Vagina (tissue), 2 donors: ENCODE data around the gene MEF2C. TPM values are rescaled to one million over a fixed set of nuclear protein-coding genes. Genes with fewer than 3 reads are reported as not detected.

Source experiments
- DNase-seq, 2 donors: peaks; one replicate each; pipeline ENCODE4 v3.0.0-alpha.2; 2017; ENCODE audit errors: extremely low spot score in 2 of 2
- H3K27ac ChIP-seq: fragments of 200-600 bp; sonication (generic); one replicate; pipeline ENCODE4 v1.5.1; 2019
- H3K27me3 ChIP-seq: fragments of 200-600 bp; sonication (generic); one replicate; pipeline ENCODE4 v1.5.1; 2019
- H3K36me3 ChIP-seq, 2 donors: fragments of 200-600 bp; sonication (generic); one replicate each; pipeline ENCODE4 v1.5.1; 2017 to 2019
- H3K4me1 ChIP-seq: fragments of 200-600 bp; sonication (generic); one replicate; pipeline ENCODE4 v1.5.1; 2019
- H3K4me3 ChIP-seq, 2 donors: fragments of 200-600 bp; sonication (generic); 1 replicate in 1 of 2; 2 replicates in 1 of 2; pipeline ENCODE4 v1.5.1; 2016 to 2019
- H3K9me3 ChIP-seq: fragments of 200-600 bp; sonication (generic); one replicate; pipeline ENCODE4 v1.5.1; 2019
- POLR2A ChIP-seq, 2 donors: fragments of 450-650 bp; IDR thresholded peaks; one replicate each; pipeline ENCODE4 v1.6.1; 2017; ENCODE audit warnings: antibody characterized with exemption in 2 of 2, mild to moderate bottlenecking in 2 of 2, moderate library complexity in 2 of 2
- POLR2AphosphoS5 ChIP-seq, 2 donors: sonication (generic); formaldehyde crosslinking; IDR thresholded peaks; one replicate each; pipeline ENCODE4 v1.9.0; 2017; ENCODE audit warnings: antibody characterized with exemption in 2 of 2, mild to moderate bottlenecking in 2 of 2, low read depth in 1 of 2; ENCODE audit not compliant: insufficient read depth in 1 of 2
- intact Hi-C: fragments of 100-400 bp; cut with DNase I; formaldehyde crosslinking; loops from one replicate; pipeline ENCODE4 v1.15.1; 2023
- total RNA-seq: library from RNA; depleted of rRNA; stranded (reverse); fragments of >200 nt; gene quantifications from one replicate; pipeline ENCODE4 v1.2.3, GENCODE V29; 2016
- TF ChIP-seq, protein P1 (sequence below), 3 experiments: fragments of 450-650 bp in 2 of 3; fragments of 200-600 bp in 1 of 3; sonication (generic) in 1 of 3; IDR thresholded peaks; one replicate each; pipeline ENCODE4 v1.5.1; 2017 to 2019; ENCODE audit warnings: antibody characterized with exemption in 3 of 3, mild to moderate bottlenecking in 2 of 3, moderate library complexity in 2 of 3

MEF2C gene
- total RNA-seq, 1 donor from 2014 or later, result 22.3 TPM

DNA sequence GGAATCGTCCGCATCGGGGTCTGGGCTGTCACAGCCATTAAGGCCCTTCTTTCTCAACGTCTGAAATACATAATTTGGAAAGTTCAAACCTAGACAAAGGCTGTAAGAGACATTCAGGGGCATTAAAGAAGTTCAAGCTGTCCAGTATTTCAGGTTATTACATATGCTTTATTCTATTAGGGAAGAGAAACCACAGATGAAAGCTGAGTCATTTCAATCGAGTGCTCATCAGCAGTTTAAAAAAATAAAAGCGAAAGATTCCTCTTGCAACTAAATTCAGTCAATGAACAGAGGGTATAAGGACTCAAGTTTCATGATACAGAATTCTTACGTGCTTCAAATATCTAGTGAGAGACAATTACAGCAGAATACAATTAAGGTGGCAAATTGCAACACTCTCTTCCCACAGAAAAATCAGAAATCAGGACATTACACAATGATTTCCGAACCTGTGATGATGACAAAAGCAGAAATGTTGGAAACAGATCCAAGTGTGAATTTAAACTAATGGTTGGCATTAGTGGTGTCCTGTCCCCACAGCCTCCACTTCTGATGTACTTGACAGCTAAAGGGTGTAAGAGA is 121.6 kb downstream of the MEF2C start:
- Histone ChIP-seq H3K9me3 (no peaks in the 10 kb centered on the region), H3K36me3 (peaks cover 0 to 7% of the 10 kb centered on the region in 2 donors), H3K27ac (no peak overlapping the region), H3K4me1 (no peaks in the 10 kb centered on the region), H3K27me3 (no peaks in the 10 kb centered on the region), H3K4me3 (no peak overlapping the region)
- no peak for TF ChIP-seq POLR2A (IDR thresholded peaks at IDR 0.05)
- no peak for TF ChIP-seq POLR2AphosphoS5 (IDR thresholded peaks at IDR 0.05; ENCODE audit: insufficient read depth in 1 of 2, low read depth in 1 of 2)
- TF ChIP-seq, protein P1, sequence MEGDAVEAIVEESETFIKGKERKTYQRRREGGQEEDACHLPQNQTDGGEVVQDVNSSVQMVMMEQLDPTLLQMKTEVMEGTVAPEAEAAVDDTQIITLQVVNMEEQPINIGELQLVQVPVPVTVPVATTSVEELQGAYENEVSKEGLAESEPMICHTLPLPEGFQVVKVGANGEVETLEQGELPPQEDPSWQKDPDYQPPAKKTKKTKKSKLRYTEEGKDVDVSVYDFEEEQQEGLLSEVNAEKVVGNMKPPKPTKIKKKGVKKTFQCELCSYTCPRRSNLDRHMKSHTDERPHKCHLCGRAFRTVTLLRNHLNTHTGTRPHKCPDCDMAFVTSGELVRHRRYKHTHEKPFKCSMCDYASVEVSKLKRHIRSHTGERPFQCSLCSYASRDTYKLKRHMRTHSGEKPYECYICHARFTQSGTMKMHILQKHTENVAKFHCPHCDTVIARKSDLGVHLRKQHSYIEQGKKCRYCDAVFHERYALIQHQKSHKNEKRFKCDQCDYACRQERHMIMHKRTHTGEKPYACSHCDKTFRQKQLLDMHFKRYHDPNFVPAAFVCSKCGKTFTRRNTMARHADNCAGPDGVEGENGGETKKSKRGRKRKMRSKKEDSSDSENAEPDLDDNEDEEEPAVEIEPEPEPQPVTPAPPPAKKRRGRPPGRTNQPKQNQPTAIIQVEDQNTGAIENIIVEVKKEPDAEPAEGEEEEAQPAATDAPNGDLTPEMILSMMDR (IDR thresholded peaks at IDR 0.05), result no peak
- DNase-seq, result no peak
- intact Hi-C loops, result no loop called here

DNA sequence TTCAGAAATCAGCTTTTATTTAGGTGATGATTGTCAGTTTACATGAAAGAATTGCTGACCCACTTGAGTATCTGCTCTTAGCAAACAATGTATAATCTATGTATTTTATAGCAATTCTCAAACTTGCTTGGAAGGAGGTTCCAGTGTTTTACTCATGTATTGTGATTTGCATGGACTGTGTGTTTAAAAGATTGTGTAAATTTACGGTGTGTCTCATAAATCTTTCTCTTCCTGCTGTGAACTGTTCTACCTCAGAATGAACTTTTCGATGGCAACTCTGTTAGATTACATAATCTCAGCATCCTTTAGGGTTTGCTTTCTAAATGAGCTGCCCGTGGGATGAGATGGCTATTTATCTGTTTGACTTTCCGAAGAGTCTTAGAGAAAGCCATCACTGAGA is 122.5 kb downstream of the MEF2C start:
- intact Hi-C loops, result no loop called here
- no peak for TF ChIP-seq POLR2A (IDR thresholded peaks at IDR 0.05)
- TF ChIP-seq POLR2AphosphoS5 (IDR thresholded peaks at IDR 0.05; ENCODE audit: insufficient read depth in 1 of 2, low read depth in 1 of 2), result no peak
- TF ChIP-seq, protein P1 (IDR thresholded peaks at IDR 0.05), result no peak
- DNase-seq, result no peak
- H3K27me3 ChIP-seq, result no peaks in the 10 kb centered on the region
- peaks cover 0 to 7% of the 10 kb centered on the region in 2 donors for H3K36me3 ChIP-seq
- H3K27ac ChIP-seq, result no peak overlapping the region
- no peaks in the 10 kb centered on the region for H3K4me1 ChIP-seq
- no peak overlapping the region for H3K4me3 ChIP-seq
- H3K9me3 ChIP-seq, result no peaks in the 10 kb centered on the region

DNA sequence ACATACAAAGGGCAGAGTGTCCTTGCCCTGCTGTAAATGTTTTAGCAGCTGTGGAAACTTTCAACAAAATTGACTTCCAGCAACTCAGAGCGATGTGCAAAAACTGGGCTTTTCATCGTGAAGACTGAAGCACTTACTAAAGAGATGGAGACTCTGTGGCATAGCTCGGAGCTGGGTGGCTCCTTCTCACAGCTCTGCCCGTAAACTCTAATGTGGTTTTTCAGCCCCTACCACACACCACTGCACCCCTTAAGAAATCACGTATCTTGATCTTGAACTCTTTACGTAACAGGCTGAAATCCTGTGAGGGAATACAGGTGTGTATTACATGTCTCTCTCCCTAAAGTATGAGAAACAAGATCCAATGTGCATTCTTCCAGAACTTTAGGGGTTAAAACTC is 124.4 kb downstream of the MEF2C start:
- H3K27me3 ChIP-seq, result no peaks in the 10 kb centered on the region

DNA sequence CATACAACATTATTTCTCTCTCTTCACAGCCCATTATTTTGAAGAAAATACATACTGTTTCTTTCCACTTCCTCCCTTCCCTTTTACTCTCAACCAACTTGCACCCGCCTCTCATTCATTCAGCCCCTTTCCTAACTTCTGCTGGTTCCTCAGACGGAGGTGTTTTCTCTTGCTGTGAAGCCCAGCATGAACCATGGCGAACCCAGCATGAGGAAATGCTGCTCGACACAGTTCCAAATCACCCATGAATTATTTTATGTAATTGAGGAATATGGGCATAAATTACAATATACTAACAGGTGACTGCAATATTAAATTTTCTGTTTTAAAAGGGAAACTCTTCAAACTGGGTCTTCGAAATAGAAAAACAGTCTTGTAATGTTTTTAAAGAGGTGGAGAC is 124.8 kb downstream of the MEF2C start:
- intact Hi-C loops, result no loop called here
- TF ChIP-seq POLR2A (IDR thresholded peaks at IDR 0.05) (no peak), POLR2AphosphoS5 (IDR thresholded peaks at IDR 0.05; ENCODE audit: insufficient read depth in 1 of 2, low read depth in 1 of 2) (no peak)
- TF ChIP-seq, protein P1 (IDR thresholded peaks at IDR 0.05), result no peak
- DNase-seq, result no peak
- Histone ChIP-seq H3K4me1 (no peaks in the 10 kb centered on the region), H3K36me3 (peaks cover 0 to 7% of the 10 kb centered on the region in 2 donors), H3K27me3 (no peaks in the 10 kb centered on the region), H3K9me3 (no peaks in the 10 kb centered on the region), H3K4me3 (no peak overlapping the region), H3K27ac (no peak overlapping the region)

More for the DNA sequence above, 124.4 kb downstream of the MEF2C start:
- Histone ChIP-seq H3K36me3 (peaks cover 0 to 7% of the 10 kb centered on the region in 2 donors), H3K4me3 (no peak overlapping the region), H3K4me1 (no peaks in the 10 kb centered on the region), H3K9me3 (no peaks in the 10 kb centered on the region), H3K27ac (no peak overlapping the region)
- DNase-seq, result no peak
- TF ChIP-seq, protein P1 (IDR thresholded peaks at IDR 0.05), result no peak
- TF ChIP-seq POLR2A (IDR thresholded peaks at IDR 0.05), result no peak
- TF ChIP-seq POLR2AphosphoS5 (IDR thresholded peaks at IDR 0.05; ENCODE audit: insufficient read depth in 1 of 2, low read depth in 1 of 2), result no peak
- intact Hi-C loops, result no loop called here

DNA sequence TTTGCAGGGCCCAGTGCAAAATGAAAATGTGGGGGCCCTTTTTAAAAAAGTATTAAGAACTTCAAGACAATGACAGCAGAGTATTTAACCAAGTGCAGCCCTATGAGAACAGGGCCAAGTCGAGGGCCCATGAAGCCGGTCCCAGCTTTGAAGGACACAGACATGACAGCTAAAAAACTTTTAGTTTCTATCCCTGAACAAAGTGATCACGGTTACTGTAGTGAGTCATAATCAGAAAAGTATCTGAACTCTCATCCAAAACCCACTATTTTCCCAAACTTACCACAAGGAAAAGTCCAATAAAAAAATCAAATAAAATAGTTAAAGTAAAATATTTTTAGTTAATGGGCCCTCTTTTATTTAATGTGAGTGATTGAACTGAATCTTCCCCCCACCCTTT is 126.0 kb downstream of the MEF2C start:
- Histone ChIP-seq H3K27ac (no peak overlapping the region), H3K36me3 (peaks cover 0 to 7% of the 10 kb centered on the region in 2 donors), H3K4me1 (no peaks in the 10 kb centered on the region), H3K9me3 (no peaks in the 10 kb centered on the region), H3K27me3 (no peaks in the 10 kb centered on the region), H3K4me3 (no peak overlapping the region)
- DNase-seq, result no peak
- TF ChIP-seq, protein P1 (IDR thresholded peaks at IDR 0.05), result no peak
- TF ChIP-seq POLR2AphosphoS5 (IDR thresholded peaks at IDR 0.05; ENCODE audit: insufficient read depth in 1 of 2, low read depth in 1 of 2) (no peak), POLR2A (IDR thresholded peaks at IDR 0.05) (no peak)
- intact Hi-C loops, result no loop called here
